Left colon (tissue), 2 donors: Measurements from ENCODE around the gene RNF222. TPM values are rescaled to one million over a fixed set of nuclear protein-coding genes. Genes with fewer than 3 reads are reported as not detected.

ENCODE experiments used
- ATAC-seq: fragments of 200-7000 bp; cut with Tn5 transposase; one replicate; pipeline ENCODE4 v1.9.1; 2020; ENCODE audit warnings: mild to moderate bottlenecking, moderate library complexity
- DNase-seq, 2 donors: peaks; one replicate each; pipeline ENCODE4 v3.0.0-alpha.2; 2020
- intact Hi-C, 2 donors: fragments of 100-400 bp; cut with DNase I in 1 of 2; cut with micrococcal nuclease in 1 of 2; formaldehyde crosslinking; loops; one replicate each; pipeline versions ENCODE4 v1.11.2 to v1.14.0; 2022; cut with DNase I, micrococcal nuclease
- long read RNA-seq: library from polyadenylated mRNA; unstranded; transcript quantifications from one replicate; pipeline ENCODE4 v2.0.0, GENCODE V29; 2021
- total RNA-seq, 2 donors: library from RNA; stranded (reverse); fragmentation: NEBNext Ultra II Directional; extraction: Animal tissue kit (Norgen Biotek cat#: 25700); gene quantifications; one replicate each; pipeline ENCODE4 v1.2.1, GENCODE V29; 2021
- donor health status: DM: no; HTN: no; CAD: no.
- donor health status: DM: yes; HTN: yes; CAD: no.

RNF222 gene, protein sequence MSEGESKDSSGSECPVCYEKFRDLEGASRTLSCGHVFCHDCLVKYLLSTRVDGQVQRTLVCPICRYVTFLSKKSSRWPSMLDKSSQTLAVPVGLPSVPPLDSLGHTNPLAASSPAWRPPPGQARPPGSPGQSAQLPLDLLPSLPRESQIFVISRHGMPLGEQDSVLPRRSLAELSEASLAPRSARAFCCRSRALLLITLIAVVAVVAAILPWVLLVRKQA
- total RNA-seq, result not detected
- long read RNA-seq, result 0 reads

DNA sequence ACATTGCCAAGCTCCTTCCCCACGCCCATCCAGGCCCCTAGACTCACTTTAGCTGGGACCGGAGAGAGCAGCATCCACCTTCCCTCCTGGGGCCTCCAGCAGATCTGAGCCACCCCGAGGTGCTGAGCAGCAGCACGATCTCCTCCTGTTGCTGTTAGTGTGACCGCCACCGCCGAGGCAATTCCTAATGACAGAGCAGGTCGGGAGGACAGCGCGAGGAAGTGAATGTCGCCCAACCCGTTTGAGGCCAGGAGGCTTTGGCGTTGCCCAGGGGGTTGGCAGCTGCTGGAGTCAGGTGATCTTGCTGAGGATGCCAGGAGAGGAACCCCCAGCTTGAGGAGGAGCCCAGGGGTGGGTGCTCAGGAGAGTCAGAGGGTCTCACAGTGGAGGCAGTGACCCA, at the start of gene RNF222:
TSS of gene RNF222 (minus strand) at position 192 of the 400 bp plus-strand sequence. CDS start 4,366 bp downstream, outside the sequence.
- ATAC-seq (no peak), DNase-seq (no peak)
- intact Hi-C loops, result no loop called here

DNA sequence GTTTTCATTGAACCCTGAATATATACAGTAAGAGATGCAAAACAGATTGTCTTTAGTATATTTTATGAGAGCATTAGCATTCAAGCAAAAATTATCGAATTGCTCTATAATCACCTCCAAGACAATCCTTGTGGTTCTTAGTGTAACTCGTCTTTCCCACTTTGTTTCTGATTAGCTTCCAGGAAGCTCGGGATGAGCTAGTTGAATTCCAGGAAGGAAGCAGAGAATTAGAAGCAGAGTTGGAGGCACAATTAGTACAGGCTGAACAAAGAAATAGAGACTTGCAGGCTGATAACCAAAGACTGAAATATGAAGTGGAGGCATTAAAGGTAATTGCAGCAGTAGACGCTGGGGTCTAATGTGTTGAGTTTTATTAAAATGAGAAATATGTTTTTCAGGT, 47.9 kb upstream of the RNF222 start:
- no peak for DNase-seq
- intact Hi-C loops, result no loop called here
- ATAC-seq, result no peak

DNA sequence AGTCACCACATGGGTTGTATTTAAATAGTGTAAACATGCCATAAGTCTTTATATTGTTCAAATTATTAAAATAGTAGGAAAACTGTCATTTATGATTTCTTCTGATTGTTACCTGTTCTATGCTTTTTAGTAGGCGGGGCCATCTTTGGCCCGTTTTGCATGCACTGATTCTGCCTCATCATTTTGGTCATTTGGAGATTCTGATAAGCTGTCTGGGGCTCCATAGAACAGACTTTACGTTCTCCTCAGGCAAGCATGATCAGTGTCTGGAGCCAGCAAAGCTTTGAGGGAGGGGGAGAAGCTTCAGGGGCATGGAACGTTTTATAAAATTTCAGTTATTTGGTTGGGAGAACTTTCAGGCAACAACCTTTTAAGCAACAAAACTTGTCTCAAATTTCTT, 46.9 kb upstream of the RNF222 start:
- DNase-seq (no peak), ATAC-seq (no peak)
- intact Hi-C loops, result no loop called here

DNA sequence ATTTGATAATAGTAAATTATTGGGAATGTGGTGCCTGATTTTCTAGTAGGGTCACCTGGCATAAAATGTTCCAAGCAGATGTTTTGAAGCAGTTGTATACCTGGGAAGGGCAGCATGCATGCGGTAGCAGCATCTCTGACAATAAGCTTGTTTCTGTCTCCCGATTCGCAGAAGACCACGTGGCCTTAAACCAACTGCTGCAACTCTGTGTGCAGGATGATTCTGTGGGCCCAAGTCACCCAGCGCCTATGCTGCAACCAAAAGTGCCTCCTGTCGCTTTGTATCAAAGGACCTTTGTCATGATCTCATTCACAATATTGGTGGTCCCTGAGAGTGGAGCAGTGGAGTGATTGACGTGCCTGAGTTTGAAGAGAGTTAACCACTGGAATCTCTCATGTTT, 46.1 kb upstream of the RNF222 start:
- ATAC-seq, result no peak
- intact Hi-C loops, result no loop called here
- DNase-seq, result no peak

DNA sequence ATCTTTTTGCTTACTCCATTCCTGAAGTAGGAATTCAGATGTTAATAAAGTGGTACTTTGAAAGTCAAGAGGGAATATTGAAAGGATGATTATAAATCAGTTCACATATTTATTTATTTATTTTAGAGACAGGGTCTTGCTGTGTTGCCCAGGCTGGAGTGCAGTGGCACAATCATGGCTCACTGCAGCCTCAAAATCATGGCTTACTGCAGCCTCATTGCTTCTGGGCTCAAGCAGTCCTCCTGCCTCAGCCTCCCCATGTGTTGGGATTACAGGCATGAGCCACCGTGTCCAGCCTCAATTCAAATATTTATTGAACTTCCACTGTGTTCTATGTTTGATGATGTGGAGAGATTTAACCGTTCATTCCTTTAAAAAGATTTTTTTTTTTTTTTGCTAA, 44.7 kb upstream of the RNF222 start:
- intact Hi-C loops, result no loop called here
- ATAC-seq (no peak), DNase-seq (no peak)

DNA sequence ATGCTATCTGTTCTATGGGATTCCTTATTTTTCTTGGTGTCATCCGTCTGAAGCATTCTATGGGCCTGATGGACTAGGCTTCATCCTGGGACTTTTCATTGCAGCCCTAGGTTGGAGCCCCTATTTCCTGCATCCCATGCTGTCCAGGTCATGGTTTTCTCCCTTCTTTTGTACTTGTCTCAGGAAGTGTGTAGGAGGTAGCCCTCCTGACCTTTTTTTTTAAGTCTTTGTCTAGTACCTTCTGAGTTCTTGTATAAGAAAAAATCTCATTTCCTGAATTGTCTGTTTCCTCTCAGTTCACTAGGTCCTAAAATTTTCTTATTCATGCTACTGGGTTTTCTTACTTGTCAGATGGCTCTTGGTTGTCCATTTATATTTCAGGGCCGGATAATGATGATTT, 44.1 kb upstream of the RNF222 start:
- no peak for ATAC-seq
- DNase-seq, result no peak
- intact Hi-C loops, result no loop called here

DNA sequence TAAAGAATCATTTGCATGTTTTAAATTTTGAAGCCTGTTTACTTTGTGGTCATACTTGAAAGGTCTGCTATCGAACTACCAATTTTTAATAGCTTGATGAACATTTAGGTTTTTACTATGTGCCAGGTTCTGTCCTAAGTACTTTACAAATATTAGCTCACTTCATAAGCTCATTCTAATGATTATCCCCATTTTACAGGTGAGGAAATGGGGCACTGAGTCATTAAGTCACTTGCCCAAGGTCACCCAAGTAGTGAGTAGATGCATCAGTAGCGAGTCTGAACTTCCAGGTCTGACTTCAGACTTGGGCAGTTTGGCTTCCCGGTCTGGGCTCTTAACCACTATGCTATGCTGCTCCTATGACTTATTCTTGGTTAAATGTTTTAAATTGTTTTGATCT, 42.1 kb upstream of the RNF222 start:
- ATAC-seq, result no peak
- DNase-seq, result no peak
- intact Hi-C loops, result no loop called here

DNA sequence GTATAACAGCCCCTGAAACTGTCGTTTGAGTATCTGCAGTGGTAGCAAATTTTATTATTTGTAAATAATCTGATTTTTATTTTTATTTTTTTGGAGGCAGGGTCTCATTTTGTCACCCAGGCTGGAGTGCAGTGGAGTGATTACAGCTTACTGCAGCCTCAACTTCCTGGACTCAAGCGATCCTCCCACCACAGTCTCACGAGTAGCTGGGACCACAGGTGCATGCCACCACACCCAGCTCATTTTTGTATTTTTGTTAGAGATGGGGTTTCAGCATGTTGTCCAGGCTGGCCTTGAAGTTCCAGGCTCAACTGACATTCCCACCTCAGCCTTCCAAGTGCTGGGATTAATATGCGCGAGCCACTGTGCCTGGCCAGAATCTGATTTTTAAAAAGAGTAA, 40.8 kb upstream of the RNF222 start:
- intact Hi-C loops, result no loop called here
- DNase-seq (no peak), ATAC-seq (no peak)

DNA sequence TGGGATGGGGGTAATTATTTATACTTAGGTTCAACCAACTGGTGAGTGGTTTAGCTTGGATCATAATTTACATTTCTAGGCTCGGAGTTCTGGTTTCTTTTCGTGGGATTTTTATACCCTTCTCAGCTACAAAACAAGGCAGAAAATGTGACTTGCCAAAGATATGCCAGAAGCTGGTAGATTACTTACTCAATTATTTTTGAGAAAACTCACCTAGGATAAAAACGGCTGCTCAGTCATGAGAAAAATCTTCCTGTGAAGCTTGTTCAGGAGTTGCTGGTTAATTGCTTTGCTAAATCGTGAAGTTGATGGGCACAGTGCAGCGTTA, 39.2 kb upstream of the RNF222 start:
- intact Hi-C loops, result no loop called here
- DNase-seq (no peak), ATAC-seq (no peak)

DNA sequence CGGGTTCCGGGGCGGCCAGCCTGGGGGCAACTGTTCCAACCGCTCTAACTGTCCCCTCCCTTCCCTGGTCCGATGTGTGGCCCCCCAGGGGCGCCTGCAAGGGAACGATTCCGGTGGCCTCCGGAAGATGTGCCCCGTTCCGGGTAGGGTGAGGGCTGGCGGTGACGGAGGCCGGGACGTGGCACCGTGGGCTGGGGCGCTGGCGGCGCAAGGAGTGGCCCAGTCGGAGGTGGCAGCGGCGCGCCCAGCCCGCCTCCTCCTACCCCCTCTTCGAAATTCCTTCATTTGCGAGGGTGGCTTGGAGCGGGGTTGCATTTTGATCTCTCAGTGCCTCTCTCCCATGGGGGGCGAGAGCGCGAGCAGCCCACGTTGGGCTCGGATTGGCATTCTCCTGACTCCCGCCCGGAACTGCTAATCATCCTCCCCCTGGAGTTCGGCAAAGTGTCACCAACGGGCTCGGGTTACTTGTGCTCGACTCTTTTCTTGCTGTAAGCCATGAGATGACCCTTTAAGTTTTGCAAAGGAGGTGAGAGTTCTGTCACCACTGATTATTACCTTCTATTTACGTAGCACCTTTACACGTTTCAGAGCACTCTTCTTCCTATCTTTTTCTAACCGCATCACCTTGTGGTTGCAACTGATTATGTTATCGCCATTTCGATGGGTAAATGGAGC, 38.7 kb upstream of the RNF222 start:
- ATAC-seq (peak; percentile 86), DNase-seq (peak; percentile 58 to 80)
- intact Hi-C loops, result no loop called here

DNA sequence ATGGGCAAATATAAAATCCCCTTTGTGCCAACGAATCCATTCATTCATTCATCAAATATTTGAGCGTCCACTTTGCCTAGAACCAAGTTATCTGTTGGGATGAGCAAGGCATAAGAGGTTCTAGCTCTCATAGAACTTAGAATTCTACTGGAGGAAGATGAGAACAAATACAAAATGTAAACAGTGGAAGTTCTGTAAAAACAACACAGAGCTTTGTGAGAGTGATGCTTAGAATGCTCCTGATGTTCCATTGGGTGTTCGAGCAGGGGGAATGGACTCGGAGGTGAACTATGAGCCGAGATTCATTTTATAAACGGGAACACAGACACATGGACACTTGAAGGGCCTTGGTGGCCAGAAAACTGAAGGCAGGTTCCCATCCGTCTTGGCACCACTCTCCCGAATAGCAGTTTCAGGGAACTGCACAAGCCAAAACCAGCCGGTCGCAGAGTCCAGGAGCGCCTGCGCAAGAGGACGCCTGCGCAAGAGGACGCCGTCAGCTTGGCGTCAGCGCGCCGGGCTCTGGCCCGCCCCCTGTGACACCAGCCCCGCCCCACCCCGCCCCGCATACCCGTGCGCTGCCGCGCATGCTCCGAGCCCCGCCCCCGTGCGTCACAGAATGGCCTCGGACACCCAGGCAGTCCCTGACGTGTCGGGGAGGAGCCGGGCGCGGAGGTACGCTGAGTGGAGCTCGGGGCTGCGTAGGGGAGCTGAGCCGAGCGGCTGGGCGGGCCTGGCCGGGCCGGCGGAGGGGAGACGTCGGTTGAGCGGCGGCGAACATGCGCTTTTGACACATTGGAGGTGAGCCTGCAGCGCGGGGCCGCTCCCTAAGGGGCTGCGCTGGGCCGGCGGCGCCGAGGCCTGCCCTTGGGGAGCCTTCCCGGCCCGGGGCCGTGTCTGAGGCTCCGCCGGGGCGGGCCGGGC, 37.9 kb upstream of the RNF222 start, which contains the start of gene NDEL1:
TSS of gene NDEL1 (plus strand) at position 640 of the 924 bp plus-strand sequence. CDS start 8,388 bp downstream, outside the sequence.
- DNase-seq (peak; percentile 99), ATAC-seq (peak; percentile 93)
- intact Hi-C loops, result no loop called here

DNA sequence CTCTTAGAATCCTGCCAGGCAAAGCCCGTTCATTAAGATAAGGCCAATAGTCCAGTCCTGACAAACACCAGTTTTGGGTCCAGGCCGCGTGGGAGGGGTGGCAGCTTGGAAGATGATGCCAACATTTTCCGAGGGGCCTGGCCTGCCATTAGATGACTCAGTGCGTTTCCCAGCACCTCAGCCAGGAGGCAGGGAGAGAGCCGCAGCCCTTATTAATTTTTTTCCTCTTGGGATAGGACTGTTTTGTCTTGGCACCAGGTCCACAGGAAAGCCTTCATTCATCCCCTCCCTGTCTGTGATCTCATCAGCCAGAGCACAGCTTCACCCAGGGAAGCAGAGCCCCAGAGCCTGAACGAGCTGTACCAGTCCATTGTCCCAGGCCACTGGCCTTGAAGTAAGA, 33.3 kb upstream of the RNF222 start:
- intact Hi-C loops, result no loop called here
- ATAC-seq, result no peak
- DNase-seq, result no peak

DNA sequence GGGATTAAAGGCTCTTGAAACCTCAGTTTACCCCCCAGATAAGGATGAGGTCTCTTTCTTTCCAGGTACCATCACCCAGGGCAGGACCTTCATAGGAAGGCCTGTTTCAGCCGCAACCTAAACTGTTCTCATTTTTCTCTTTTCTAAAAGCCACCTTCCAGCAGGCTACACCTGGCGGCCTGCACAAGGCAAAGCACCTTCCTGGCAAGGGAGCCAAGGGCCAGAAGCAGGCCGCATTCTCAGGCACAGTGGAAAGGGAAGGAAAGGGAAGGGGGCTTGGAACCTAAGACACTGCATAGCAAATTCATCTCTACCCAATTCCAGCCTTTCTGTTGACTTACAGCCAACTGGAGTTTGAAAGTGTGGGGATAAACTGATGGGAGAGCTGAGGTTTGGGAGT, 29.2 kb upstream of the RNF222 start:
- ATAC-seq (no peak), DNase-seq (no peak)
- intact Hi-C loops, result no loop called here

DNA sequence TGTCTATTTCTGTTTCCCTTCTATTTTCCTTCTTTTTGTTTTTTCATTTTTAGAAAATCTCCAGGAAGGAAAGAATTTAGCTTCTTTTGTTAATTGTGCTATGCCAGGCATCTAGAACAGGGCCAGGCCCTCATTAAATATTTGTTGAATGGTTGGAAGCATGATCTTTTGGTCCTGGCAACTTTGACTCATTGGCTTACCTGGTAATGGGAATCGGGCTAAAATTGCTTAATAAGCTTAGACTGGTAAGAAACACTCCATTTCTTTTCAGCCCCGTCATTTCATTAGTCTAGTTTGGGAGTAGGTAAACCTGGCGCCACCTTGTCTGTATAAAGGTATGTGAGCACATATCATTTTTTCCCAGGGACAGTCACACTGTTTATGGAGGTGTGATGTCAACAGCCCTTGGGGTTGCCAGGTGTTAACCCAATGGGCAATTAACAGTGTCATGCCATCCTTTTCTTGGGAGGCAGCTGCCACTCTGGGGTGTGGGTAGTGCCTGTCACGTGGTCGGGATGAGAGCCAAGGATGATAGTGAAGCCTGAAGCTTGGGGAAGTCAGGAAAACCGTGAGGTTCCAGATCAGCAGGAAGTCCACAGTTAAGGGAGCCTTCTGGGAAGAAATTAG, 28.6 kb upstream of the RNF222 start:
- intact Hi-C loops, result no loop called here
- ATAC-seq, result peak; percentile 98
- DNase-seq, result peak; percentile 67 to 72

DNA sequence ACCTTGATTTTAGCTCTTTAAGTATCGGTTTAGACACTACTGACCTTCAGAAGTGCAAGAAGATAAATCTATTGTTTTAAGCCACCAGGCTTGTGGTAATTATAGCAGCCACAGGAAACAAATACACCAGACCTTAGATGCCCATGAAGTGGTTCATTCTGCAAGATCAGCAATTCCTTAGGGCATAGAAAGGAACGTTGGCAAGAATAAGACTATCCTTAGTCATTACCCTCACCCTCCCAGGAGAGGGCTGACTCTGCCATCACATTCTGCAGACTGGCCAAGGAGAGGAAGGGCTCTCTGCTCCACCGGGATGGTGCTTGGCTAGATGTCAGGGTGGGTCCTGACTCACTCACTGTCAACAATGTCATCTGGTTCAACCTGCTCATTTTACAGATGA, 23.9 kb upstream of the RNF222 start:
- no peak for ATAC-seq
- intact Hi-C loops, result no loop called here
- no peak for DNase-seq

DNA sequence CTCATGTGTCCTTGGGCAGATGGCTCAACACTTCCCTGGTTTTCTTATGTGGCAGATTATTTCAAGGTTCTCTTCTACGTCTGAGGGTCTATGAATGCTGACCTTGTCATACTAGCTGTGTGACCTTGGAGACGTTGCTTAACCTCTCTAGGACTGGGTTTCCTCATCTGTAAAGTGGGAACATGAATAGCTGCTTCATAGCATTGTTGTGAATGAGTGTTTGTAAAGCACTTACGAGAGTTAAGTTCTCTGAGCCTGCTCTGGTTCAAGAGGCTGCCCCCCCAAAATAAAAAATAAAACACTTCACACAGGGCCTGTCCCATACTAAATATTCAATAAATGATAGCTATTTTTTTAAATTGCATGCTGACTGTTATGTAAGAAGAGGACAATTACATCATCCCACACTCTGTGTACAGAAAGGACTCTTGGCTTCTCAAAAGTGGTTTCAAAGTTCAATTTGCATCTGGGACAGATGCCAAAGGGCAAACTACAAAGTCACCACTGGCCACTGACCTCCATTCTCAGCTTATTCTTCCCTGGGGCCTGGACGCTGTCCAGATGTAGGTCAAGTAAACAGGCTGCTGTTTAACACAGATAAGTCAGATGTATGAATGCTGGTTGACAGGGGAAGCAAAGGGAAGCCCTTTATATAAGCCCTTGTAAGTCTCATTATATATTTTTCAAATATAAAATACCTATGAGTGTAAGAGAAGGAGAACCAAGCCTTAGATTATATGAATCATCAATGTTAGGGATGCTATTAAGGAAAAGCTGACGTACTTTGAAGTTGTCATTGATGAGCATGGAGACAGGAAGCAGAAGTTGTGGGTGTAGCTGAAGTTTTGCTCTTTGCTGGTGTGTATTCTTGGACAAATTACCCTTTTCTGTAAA, 22.7 kb upstream of the RNF222 start:
- intact Hi-C loops, result no loop called here
- peak; percentile 97 for ATAC-seq
- DNase-seq, result peak; percentile 60 to 65

DNA sequence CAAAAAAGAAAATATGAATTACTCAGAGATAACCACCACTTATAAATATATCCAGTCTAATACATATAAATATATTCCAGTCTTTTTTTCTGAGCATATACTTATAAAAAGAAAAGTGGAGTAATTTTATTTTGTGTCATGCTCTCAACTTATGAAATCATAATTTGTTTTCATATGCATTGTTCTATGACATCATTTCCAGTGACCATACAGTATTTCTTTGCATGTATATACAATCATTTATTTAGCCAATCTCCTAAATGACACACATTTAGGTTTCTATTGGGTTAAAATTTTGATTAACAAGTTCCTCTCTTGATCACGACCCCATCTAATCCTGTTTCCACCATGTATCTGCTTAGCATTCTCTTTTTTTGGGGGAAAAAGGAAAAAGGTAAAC, 21.7 kb upstream of the RNF222 start:
- DNase-seq (no peak), ATAC-seq (no peak)
- intact Hi-C loops, result loop anchor here in 1 of 2 donors (10.0 kb wide), 1 partner anchor 325 kb away; the partner anchor contains the start of gene CCDC42

DNA sequence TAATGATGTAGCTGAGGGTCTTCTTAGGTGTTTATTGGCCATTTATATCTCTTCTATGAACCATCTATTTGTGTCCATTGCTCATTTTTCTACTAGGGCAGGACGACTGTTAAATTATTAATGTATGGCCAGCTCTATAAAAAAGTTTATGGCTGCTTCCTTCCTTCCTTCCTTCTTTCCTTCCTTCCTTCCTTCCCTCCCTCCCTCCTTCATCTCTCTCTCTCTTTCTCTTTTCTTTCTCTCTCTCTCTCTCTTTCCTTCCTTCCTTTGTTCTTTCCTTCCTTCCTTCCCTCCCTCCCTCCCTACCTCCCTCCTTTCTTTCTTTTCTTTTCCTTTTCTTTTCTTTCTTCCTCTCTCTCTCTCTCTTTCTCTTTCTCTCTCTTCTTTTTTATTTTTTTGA, 20.8 kb upstream of the RNF222 start:
- ATAC-seq (no peak), DNase-seq (no peak)
- intact Hi-C loops, result loop anchor here in 1 of 2 donors (10.0 kb wide), 1 partner anchor 326 kb away; the partner anchor contains the start of gene CCDC42
